Activated CD8-positive, alpha-beta T cell treated with anti-CD3 and anti-CD28 coated beads, Interleukin-2, amount 10 ng/mL, durations not matched to agents 7 days and 5 days (primary cell): Measurements from ENCODE around the gene CCDC74B. TPM values are rescaled to one million over a fixed set of nuclear protein-coding genes. Genes with fewer than 3 reads are reported as not detected.
A peak's percentile ranks its signal among the peaks of the same experiment; 100 is the strongest.
"Not testable (repeated sequence)": the region's sequence is repeated elsewhere in the genome, so short reads cannot be mapped to it uniquely, and the experiment has no call there.

Experiments
- ATAC-seq: fragments of 150-1000 bp; cut with Tn5 transposase; one replicate; pipeline ENCODE4 v1.10.0; 2021; ENCODE audit warnings: moderate library complexity
- CTCF ChIA-PET: fragments of 350-600 bp; sonication (Branson Sonifier 250); formaldehyde crosslinking; loops from one replicate; lab custom pipeline; 2021; ENCODE audit warnings: antibody characterized with exemption; lab: Charles Lee
- POLR2A ChIA-PET: fragments of 350-600 bp; sonication (Branson Sonifier 250); formaldehyde crosslinking; loops from one replicate; lab custom pipeline; 2021; ENCODE audit warnings: antibody characterized with exemption; lab: Charles Lee
- DNase-seq: peaks from one replicate; pipeline ENCODE4 v3.0.0-alpha.2; 2020
- H3K27ac Mint-ChIP-seq: one replicate; pipeline ENCODE4 v1.8.0; 2021; ENCODE audit warnings: mild to moderate bottlenecking, mixed read lengths
- H3K27me3 Mint-ChIP-seq: one replicate; pipeline ENCODE4 v1.8.0; 2021; ENCODE audit warnings: low read depth, mixed read lengths
- H3K36me3 Mint-ChIP-seq: one replicate; pipeline ENCODE4 v1.8.0; 2021; ENCODE audit warnings: low read depth, mixed read lengths
- H3K4me1 Mint-ChIP-seq: one replicate; pipeline ENCODE4 v1.8.0; 2021; ENCODE audit warnings: low read depth, mixed read lengths
- H3K4me3 Mint-ChIP-seq: one replicate; pipeline ENCODE4 v1.8.0; 2021; ENCODE audit warnings: mild to moderate bottlenecking, mixed read lengths
- H3K9me3 Mint-ChIP-seq: one replicate; pipeline ENCODE4 v1.8.0; 2022; ENCODE audit warnings: mixed read lengths; ENCODE audit not compliant: insufficient read depth
- total RNA-seq, 2 experiments: library from RNA; stranded (reverse); gene quantifications; one replicate each; pipeline ENCODE4 v1.2.3, GENCODE V29; 2021

CCDC74B gene
- total RNA-seq, 2 experiments from 2014 or later = 3.2 to 3.4 TPM

GRCh38 chr2:130154773-130155765 lies 10.2 kb upstream of the CCDC74B start:
- no peak overlapping the region for H3K4me3 Mint-ChIP-seq
- ATAC-seq = no peak
- peaks cover 32% of the 10 kb centered on the region for H3K36me3 Mint-ChIP-seq
- ChIA-PET POLR2A (no interaction called here), CTCF (no interaction called here)
- H3K9me3 Mint-ChIP-seq = no peaks in the 10 kb centered on the region
- no peaks in the 10 kb centered on the region for H3K27me3 Mint-ChIP-seq
- no peak for DNase-seq
- H3K27ac Mint-ChIP-seq = no peak overlapping the region
- H3K4me1 Mint-ChIP-seq = peaks cover 17% of the 10 kb centered on the region

GRCh38 chr2:130154423-130154770 lies 9.5 kb upstream of the CCDC74B start:
- DNase-seq, H3K4me3 Mint-ChIP-seq, CTCF ChIA-PET, ATAC-seq, H3K27ac Mint-ChIP-seq, H3K9me3 Mint-ChIP-seq, POLR2A ChIA-PET, H3K27me3 Mint-ChIP-seq: not testable (repeated sequence)
- H3K36me3 Mint-ChIP-seq = peaks cover 29% of the 10 kb centered on the region
- H3K4me1 Mint-ChIP-seq = peaks cover 17% of the 10 kb centered on the region

- ATAC-seq, H3K27me3 Mint-ChIP-seq, POLR2A ChIA-PET, DNase-seq, H3K9me3 Mint-ChIP-seq, H3K27ac Mint-ChIP-seq, CTCF ChIA-PET, H3K4me3 Mint-ChIP-seq: not testable (repeated sequence)
- Mint-ChIP-seq H3K4me1 (peaks cover 14% of the 10 kb centered on the region), H3K36me3 (peaks cover 29% of the 10 kb centered on the region)
Measured at GRCh38 chr2:130153721-130154422, 9.0 kb upstream of the CCDC74B start.

- Mint-ChIP-seq H3K36me3 (peaks cover 24% of the 10 kb centered on the region), H3K4me3 (no peak overlapping the region), H3K4me1 (peaks cover 12% of the 10 kb centered on the region), H3K9me3 (no peaks in the 10 kb centered on the region), H3K27ac (no peak overlapping the region), H3K27me3 (no peaks in the 10 kb centered on the region)
- DNase-seq (no peak), ATAC-seq (no peak)
- CTCF ChIA-PET = no interaction called here
- POLR2A ChIA-PET = no interaction called here
Measured at GRCh38 chr2:130152816-130153595, 8.1 kb upstream of the CCDC74B start.

- H3K27me3 Mint-ChIP-seq, POLR2A ChIA-PET: not testable (repeated sequence)
Measured at GRCh38 chr2:130152136-130152815, 7.4 kb upstream of the CCDC74B start.

GRCh38 chr2:130151145-130151512 lies 6.2 kb upstream of the CCDC74B start:
- H3K9me3 Mint-ChIP-seq, H3K27me3 Mint-ChIP-seq, CTCF ChIA-PET, ATAC-seq, H3K4me1 Mint-ChIP-seq, POLR2A ChIA-PET, H3K4me3 Mint-ChIP-seq, DNase-seq, H3K27ac Mint-ChIP-seq: not testable (repeated sequence)
- H3K36me3 Mint-ChIP-seq = peaks cover 21% of the 10 kb centered on the region

More at GRCh38 chr2:130152136-130152815, 7.4 kb upstream of the CCDC74B start:
- H3K9me3 Mint-ChIP-seq, H3K27ac Mint-ChIP-seq, ATAC-seq, DNase-seq, H3K4me1 Mint-ChIP-seq, CTCF ChIA-PET, H3K4me3 Mint-ChIP-seq: not testable (repeated sequence)
- peaks cover 23% of the 10 kb centered on the region for H3K36me3 Mint-ChIP-seq

- ChIA-PET CTCF (no interaction called here), POLR2A (no interaction called here)
- Mint-ChIP-seq H3K9me3 (no peaks in the 10 kb centered on the region), H3K4me3 (no peak overlapping the region), H3K27ac (peak overlapping the region; percentile 5), H3K27me3 (no peaks in the 10 kb centered on the region), H3K36me3 (peaks cover 17% of the 10 kb centered on the region), H3K4me1 (peaks cover 8% of the 10 kb centered on the region)
- DNase-seq (no peak), ATAC-seq (no peak)
Measured at GRCh38 chr2:130150181-130151144, 5.6 kb upstream of the CCDC74B start.

GRCh38 chr2:130148515-130148914 lies 3.6 kb upstream of the CCDC74B start:
- H3K27ac Mint-ChIP-seq = peak overlapping the region; percentile 27
- peak; percentile 21 for DNase-seq
- H3K4me3 Mint-ChIP-seq, H3K27me3 Mint-ChIP-seq, H3K9me3 Mint-ChIP-seq, POLR2A ChIA-PET, ATAC-seq, CTCF ChIA-PET, H3K36me3 Mint-ChIP-seq: not testable (repeated sequence)
- H3K4me1 Mint-ChIP-seq = peaks cover 12% of the 10 kb centered on the region

- POLR2A ChIA-PET, ATAC-seq, H3K36me3 Mint-ChIP-seq: not testable (repeated sequence)
Measured at GRCh38 chr2:130143266-130144039, 1.5 kb downstream of the CCDC74B start.

More at GRCh38 chr2:130143266-130144039, 1.5 kb downstream of the CCDC74B start:
- H3K9me3 Mint-ChIP-seq, CTCF ChIA-PET, H3K27ac Mint-ChIP-seq, H3K27me3 Mint-ChIP-seq, DNase-seq: not testable (repeated sequence)
- H3K4me1 Mint-ChIP-seq = peaks cover 15% of the 10 kb centered on the region
- peak overlapping the region; percentile 70 for H3K4me3 Mint-ChIP-seq
